Measurements from ENCODE around the gene FBXO31.

FBXO31 gene

GRCh38 chr16:87322360-87322759 lies 61.2 kb downstream of the FBXO31 start:
- TF ChIP-seq REST (IDR thresholded peaks at IDR 0.05; ENCODE audit: insufficient replicate concordance, low read depth) (no peak), GABPA (IDR thresholded peaks at IDR 0.05; ENCODE audit: low read depth) (no peak), POLR2AphosphoS5 (IDR thresholded peaks at IDR 0.05; ENCODE audit: low read depth) (no peak), SPI1 (IDR thresholded peaks at IDR 0.05; ENCODE audit: borderline replicate concordance, low read depth) (no peak)
- TF ChIP-seq, protein P1, sequence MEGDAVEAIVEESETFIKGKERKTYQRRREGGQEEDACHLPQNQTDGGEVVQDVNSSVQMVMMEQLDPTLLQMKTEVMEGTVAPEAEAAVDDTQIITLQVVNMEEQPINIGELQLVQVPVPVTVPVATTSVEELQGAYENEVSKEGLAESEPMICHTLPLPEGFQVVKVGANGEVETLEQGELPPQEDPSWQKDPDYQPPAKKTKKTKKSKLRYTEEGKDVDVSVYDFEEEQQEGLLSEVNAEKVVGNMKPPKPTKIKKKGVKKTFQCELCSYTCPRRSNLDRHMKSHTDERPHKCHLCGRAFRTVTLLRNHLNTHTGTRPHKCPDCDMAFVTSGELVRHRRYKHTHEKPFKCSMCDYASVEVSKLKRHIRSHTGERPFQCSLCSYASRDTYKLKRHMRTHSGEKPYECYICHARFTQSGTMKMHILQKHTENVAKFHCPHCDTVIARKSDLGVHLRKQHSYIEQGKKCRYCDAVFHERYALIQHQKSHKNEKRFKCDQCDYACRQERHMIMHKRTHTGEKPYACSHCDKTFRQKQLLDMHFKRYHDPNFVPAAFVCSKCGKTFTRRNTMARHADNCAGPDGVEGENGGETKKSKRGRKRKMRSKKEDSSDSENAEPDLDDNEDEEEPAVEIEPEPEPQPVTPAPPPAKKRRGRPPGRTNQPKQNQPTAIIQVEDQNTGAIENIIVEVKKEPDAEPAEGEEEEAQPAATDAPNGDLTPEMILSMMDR (IDR thresholded peaks at IDR 0.05; ENCODE audit: insufficient read depth, low read length): no peak
- no peak overlapping the region for H3K27ac ChIP-seq (replicated peaks)
- no peaks in the 10 kb centered on the region for H3K27me3 ChIP-seq (ENCODE audit: insufficient read depth, poor library complexity, severe bottlenecking)
- DNase-seq (ENCODE audit: low read depth in 1 of 2, low spot score in 1 of 2): no peak
- no peak overlapping the region for H3K4me3 ChIP-seq (replicated peaks; ENCODE audit: insufficient read depth, low read length)

- H3K4me3 ChIP-seq (replicated peaks; ENCODE audit: insufficient read depth, low read length): no peak overlapping the region
- no peaks in the 10 kb centered on the region for H3K27me3 ChIP-seq (ENCODE audit: insufficient read depth, poor library complexity, severe bottlenecking)
- TF ChIP-seq, protein P1 (IDR thresholded peaks at IDR 0.05; ENCODE audit: insufficient read depth, low read length): no peak
- TF ChIP-seq POLR2AphosphoS5 (IDR thresholded peaks at IDR 0.05; ENCODE audit: low read depth) (no peak), REST (IDR thresholded peaks at IDR 0.05; ENCODE audit: insufficient replicate concordance, low read depth) (no peak), GABPA (IDR thresholded peaks at IDR 0.05; ENCODE audit: low read depth) (no peak), SPI1 (IDR thresholded peaks at IDR 0.05; ENCODE audit: borderline replicate concordance, low read depth) (no peak)
- no peak for DNase-seq (ENCODE audit: low read depth in 1 of 2, low spot score in 1 of 2)
- H3K27ac ChIP-seq (replicated peaks): no peak overlapping the region
These were observed 62.1 kb downstream of the FBXO31 start for GRCh38 chr16:87321336-87322107.

- Histone ChIP-seq H3K27me3 (ENCODE audit: insufficient read depth, poor library complexity, severe bottlenecking) (no peaks in the 10 kb centered on the region), H3K4me3 (replicated peaks; ENCODE audit: insufficient read depth, low read length) (no peak overlapping the region), H3K27ac (replicated peaks) (no peak overlapping the region)
- DNase-seq (ENCODE audit: low read depth in 1 of 2, low spot score in 1 of 2): no peak
- TF ChIP-seq SPI1 (IDR thresholded peaks at IDR 0.05; ENCODE audit: borderline replicate concordance, low read depth) (no peak), POLR2AphosphoS5 (IDR thresholded peaks at IDR 0.05; ENCODE audit: low read depth) (no peak), GABPA (IDR thresholded peaks at IDR 0.05; ENCODE audit: low read depth) (no peak)
These were observed 62.9 kb downstream of the FBXO31 start for GRCh38 chr16:87320510-87321227.

GRCh38 chr16:87319997-87320491 lies 63.5 kb downstream of the FBXO31 start:
- H3K27me3 ChIP-seq (ENCODE audit: insufficient read depth, poor library complexity, severe bottlenecking): no peaks in the 10 kb centered on the region
- DNase-seq (ENCODE audit: low read depth in 1 of 2, low spot score in 1 of 2): no peak
- no peak overlapping the region for H3K27ac ChIP-seq (replicated peaks)
- H3K4me3 ChIP-seq (replicated peaks; ENCODE audit: insufficient read depth, low read length): no peak overlapping the region
- no peak for TF ChIP-seq POLR2AphosphoS5 (IDR thresholded peaks at IDR 0.05; ENCODE audit: low read depth)
- TF ChIP-seq, protein P1 (IDR thresholded peaks at IDR 0.05; ENCODE audit: insufficient read depth, low read length): no peak
- no peak for TF ChIP-seq REST (IDR thresholded peaks at IDR 0.05; ENCODE audit: insufficient replicate concordance, low read depth)
- no peak for TF ChIP-seq GABPA (IDR thresholded peaks at IDR 0.05; ENCODE audit: low read depth)
- TF ChIP-seq SPI1 (IDR thresholded peaks at IDR 0.05; ENCODE audit: borderline replicate concordance, low read depth): no peak
